Activated T-helper 1 cell treated with anti-CD3 and anti-CD28 coated beads, Interleukin-12 subunit alpha, Interleukin-12 subunit beta, Interleukin-2, Interleukin-4 antibody, amounts not matched to agents 30 ng/mL and 10 ng/mL and 1 ng/mL, durations not matched to agents 14 hours and 24 hours and 36 hours (primary cell): ENCODE results near the gene TMEM212. TPM values are rescaled to one million over a fixed set of nuclear protein-coding genes. Genes with fewer than 3 reads are reported as not detected.

ENCODE experiments used
- DNase-seq: peaks from one replicate; pipeline ENCODE4 v3.0.0; 2021; ENCODE audit warnings: low spot score
- H3K27ac Mint-ChIP-seq: one replicate; pipeline ENCODE4 v1.8.0; 2021; ENCODE audit warnings: mild to moderate bottlenecking, mixed read lengths
- H3K27me3 Mint-ChIP-seq: one replicate; pipeline ENCODE4 v1.8.0; 2022; ENCODE audit warnings: mild to moderate bottlenecking, moderate library complexity, mixed read lengths; ENCODE audit not compliant: insufficient read depth
- H3K36me3 Mint-ChIP-seq: one replicate; pipeline ENCODE4 v1.8.0; 2021; ENCODE audit warnings: low read depth, mixed read lengths
- H3K4me1 Mint-ChIP-seq: one replicate; pipeline ENCODE4 v1.8.0; 2021; ENCODE audit warnings: low read depth, mixed read lengths
- H3K4me3 Mint-ChIP-seq: one replicate; pipeline ENCODE4 v1.8.0; 2021; ENCODE audit warnings: mild to moderate bottlenecking, moderate library complexity, mixed read lengths
- H3K9me3 Mint-ChIP-seq: one replicate; pipeline ENCODE4 v1.8.0; 2021; ENCODE audit warnings: mixed read lengths
- intact Hi-C: fragments of 100-400 bp; cut with micrococcal nuclease; formaldehyde crosslinking; loops from one replicate; pipeline ENCODE4 v1.15.1; 2024
- total RNA-seq: library from RNA; stranded (reverse); gene quantifications from 2 replicates; pipeline ENCODE4 v1.2.3, GENCODE V29; 2022

The TMEM212 gene
- total RNA-seq, 1 donor from 2014 or later = not detected

- no peak for DNase-seq
- Mint-ChIP-seq H3K27me3 (peaks cover 21% of the 10 kb centered on the region), H3K4me3 (no peak overlapping the region), H3K27ac (no peak overlapping the region), H3K9me3 (no peaks in the 10 kb centered on the region), H3K36me3 (no peaks in the 10 kb centered on the region), H3K4me1 (peaks cover 22% of the 10 kb centered on the region)
- intact Hi-C loops = loop anchor here (10.0 kb wide), 1 partner anchor 218 kb away; the partner anchor contains the start of gene FNDC3B
Measured at GRCh38 chr3:171817074-171817800, 25.9 kb upstream of the TMEM212 start.

DNA sequence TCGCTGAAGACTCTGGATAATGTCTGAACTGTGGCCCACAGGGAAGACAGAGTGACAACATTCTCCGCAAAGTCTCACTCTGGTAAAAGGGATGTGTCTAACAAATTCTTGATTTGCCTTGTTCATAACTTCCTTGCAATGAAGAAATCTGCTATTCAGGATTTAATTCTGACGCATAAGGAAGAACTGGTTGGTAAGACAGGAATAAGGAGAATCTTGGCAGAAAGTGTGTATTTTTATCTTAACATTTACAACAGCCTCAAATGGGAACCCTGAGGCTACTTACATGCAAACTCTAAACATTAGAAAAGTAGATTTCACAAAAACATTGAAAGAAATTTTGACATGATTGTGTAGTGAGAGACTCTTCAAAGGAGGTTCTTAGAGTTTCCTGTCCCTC, 22.1 kb upstream of the TMEM212 start:
- no peak for DNase-seq
- no peaks in the 10 kb centered on the region for H3K9me3 Mint-ChIP-seq
- intact Hi-C loops = no loop called here

DNA sequence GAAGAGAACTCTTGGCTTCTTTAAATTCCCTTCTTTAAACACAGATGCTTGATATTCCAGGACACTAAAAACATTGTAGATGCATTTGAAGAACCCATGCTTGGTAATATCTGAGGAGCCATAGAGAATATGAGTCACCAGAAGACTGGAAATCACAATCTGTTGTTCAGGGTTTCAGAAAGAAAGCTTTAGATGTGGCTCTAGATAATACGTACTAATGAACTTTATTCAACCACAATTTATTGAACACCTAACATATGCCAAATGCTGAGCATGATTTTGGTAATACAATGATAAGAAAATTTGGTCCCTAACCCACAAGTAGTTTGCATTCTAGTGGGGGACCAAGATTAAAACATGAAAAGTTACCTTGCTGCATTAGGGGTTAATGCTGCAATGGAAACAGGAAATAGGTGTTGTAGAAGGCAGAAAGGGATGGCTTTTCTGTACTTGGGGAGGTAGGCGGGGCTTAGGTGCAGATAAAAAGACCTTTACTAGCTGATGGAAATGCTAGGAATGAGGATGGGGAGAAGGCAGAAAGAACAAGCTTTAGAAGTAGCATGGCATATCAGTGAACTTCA, 21.3 kb upstream of the TMEM212 start:
- H3K36me3 Mint-ChIP-seq = no peaks in the 10 kb centered on the region
- no peak overlapping the region for H3K27ac Mint-ChIP-seq
- DNase-seq = no peak
- H3K9me3 Mint-ChIP-seq = no peaks in the 10 kb centered on the region
- H3K27me3 Mint-ChIP-seq = peaks cover 10% of the 10 kb centered on the region
- no peak overlapping the region for H3K4me3 Mint-ChIP-seq
- intact Hi-C loops = no loop called here
- peaks cover 10% of the 10 kb centered on the region for H3K4me1 Mint-ChIP-seq

More for the DNA sequence above, 22.1 kb upstream of the TMEM212 start:
- H3K36me3 Mint-ChIP-seq = no peaks in the 10 kb centered on the region
- no peak overlapping the region for H3K4me3 Mint-ChIP-seq
- H3K27ac Mint-ChIP-seq = no peak overlapping the region
- peaks cover 10% of the 10 kb centered on the region for H3K4me1 Mint-ChIP-seq
- peaks cover 9% of the 10 kb centered on the region for H3K27me3 Mint-ChIP-seq

GRCh38 chr3:171822431-171823106, 20.6 kb upstream of the TMEM212 start:
- DNase-seq = no peak
- Mint-ChIP-seq H3K27ac (no peak overlapping the region), H3K27me3 (peaks cover 11% of the 10 kb centered on the region), H3K36me3 (no peaks in the 10 kb centered on the region), H3K4me1 (peaks cover 10% of the 10 kb centered on the region), H3K9me3 (no peaks in the 10 kb centered on the region), H3K4me3 (no peak overlapping the region)
- intact Hi-C loops = no loop called here

- H3K27me3 Mint-ChIP-seq = peaks cover 16% of the 10 kb centered on the region
- H3K36me3 Mint-ChIP-seq = no peaks in the 10 kb centered on the region
Measured at GRCh38 chr3:171824116-171824515, 19.0 kb upstream of the TMEM212 start.

DNA sequence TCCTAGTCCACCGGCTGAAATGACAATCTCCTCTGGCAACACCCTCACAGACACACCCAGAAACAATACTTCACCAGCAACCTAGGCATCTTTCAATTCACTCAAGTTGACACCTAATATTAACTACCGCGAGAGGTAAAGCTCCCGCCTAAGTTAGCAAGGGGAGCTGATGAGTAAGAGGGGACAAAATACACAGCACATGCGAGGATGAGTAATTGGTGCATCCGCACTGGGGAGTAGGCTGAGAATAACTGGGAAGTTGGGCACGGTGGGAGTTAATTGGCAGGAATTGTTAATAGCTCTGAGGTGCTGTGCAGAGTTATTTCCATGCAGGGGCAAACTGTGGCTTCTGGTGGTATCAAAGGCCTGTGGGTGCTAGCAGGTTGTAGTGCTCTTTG, 18.3 kb upstream of the TMEM212 start:
- Mint-ChIP-seq H3K36me3 (no peaks in the 10 kb centered on the region), H3K27ac (no peak overlapping the region), H3K4me1 (peaks cover 15% of the 10 kb centered on the region), H3K27me3 (peaks cover 19% of the 10 kb centered on the region), H3K4me3 (no peak overlapping the region), H3K9me3 (no peaks in the 10 kb centered on the region)
- DNase-seq = no peak
- intact Hi-C loops = no loop called here

More at GRCh38 chr3:171824116-171824515, 19.0 kb upstream of the TMEM212 start:
- Mint-ChIP-seq H3K27ac (no peak overlapping the region), H3K4me1 (peaks cover 15% of the 10 kb centered on the region), H3K4me3 (no peak overlapping the region), H3K9me3 (no peaks in the 10 kb centered on the region)
- intact Hi-C loops = no loop called here
- no peak for DNase-seq

- Mint-ChIP-seq H3K27ac (no peak overlapping the region), H3K9me3 (no peaks in the 10 kb centered on the region), H3K4me3 (no peak overlapping the region), H3K36me3 (no peaks in the 10 kb centered on the region), H3K4me1 (peaks cover 15% of the 10 kb centered on the region), H3K27me3 (peaks cover 19% of the 10 kb centered on the region)
- no peak for DNase-seq
- intact Hi-C loops = no loop called here
Measured at GRCh38 chr3:171825222-171825828, 17.8 kb upstream of the TMEM212 start.

GRCh38 chr3:171827385-171827784, 15.8 kb upstream of the TMEM212 start:
- DNase-seq = no peak
- no peaks in the 10 kb centered on the region for H3K36me3 Mint-ChIP-seq
- no peak overlapping the region for H3K4me3 Mint-ChIP-seq
- H3K27ac Mint-ChIP-seq = no peak overlapping the region
- no peaks in the 10 kb centered on the region for H3K9me3 Mint-ChIP-seq
- intact Hi-C loops = no loop called here
- H3K4me1 Mint-ChIP-seq = peaks cover 5% of the 10 kb centered on the region
- peaks cover 21% of the 10 kb centered on the region for H3K27me3 Mint-ChIP-seq

DNA sequence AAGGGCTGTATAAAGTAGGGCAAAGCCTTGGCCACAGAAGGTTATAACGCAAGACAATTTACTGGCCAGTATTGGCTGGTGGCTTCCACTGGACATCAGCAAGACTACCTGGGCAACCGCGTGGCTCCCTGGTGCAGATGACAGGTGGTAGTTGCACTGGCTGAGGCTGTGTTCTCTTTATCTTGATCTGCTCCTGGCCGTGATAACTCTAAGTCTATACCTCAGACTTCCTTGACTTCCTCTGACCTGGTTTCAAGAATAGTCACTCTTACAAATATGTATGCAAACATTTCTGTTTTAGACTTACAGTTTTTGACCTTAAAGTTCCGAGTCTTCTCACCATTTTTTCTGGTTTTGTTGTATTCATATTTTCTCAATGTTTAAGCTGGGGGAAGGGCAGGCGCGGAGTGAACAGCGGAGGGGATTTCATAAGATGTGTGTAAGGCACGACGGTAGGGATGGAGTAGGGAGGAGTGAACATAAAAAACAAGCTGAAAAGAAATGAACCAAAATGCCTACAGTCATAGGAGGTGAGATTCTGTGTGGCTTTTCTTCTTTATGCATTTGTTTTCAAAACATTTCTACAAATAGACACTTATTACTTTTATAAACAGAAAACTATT, 15.2 kb upstream of the TMEM212 start:
- Mint-ChIP-seq H3K4me3 (no peak overlapping the region), H3K27ac (no peak overlapping the region), H3K27me3 (peaks cover 22% of the 10 kb centered on the region), H3K36me3 (no peaks in the 10 kb centered on the region), H3K9me3 (no peaks in the 10 kb centered on the region), H3K4me1 (peaks cover 5% of the 10 kb centered on the region)
- no peak for DNase-seq
- intact Hi-C loops = no loop called here

DNA sequence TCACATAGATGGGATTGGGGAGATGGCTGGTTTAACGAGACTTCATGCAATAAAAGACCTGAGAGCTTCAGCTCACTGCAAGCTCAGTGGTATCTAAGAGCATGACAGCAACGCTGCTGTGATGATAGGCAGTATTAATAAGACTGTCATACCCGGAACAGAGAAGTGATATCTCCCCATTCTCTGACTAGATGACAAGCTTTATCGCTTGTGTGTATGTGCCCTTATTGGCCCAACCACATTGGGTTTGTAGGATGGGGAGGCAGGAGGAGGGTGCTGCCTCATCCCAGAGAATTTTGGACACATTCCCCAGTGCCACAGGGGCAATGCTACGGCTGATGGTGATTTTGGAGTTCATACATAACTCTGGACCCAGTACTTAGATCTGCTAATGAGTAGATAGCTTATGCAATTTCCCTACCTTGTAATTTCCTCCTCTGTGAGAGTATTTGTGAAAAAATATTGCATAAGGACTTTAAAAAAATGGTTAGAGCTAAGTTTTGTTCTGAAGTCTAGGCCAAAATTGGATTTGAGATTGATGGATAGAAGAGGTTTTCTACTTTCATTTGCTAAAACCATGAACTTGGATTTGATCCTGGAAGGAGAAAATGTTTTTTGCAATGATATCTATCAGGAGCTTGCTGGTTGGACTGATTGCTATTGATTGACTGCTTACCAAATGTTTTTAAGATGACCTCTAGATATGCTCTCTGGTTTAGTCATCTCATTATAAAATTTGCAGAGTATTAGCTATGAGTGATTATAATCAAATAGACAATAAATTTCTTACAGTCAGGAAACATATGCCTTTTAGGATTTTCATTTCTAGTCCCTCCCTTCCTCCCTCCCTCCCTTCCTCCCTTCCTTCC, 14.0 kb upstream of the TMEM212 start:
- Mint-ChIP-seq H3K4me1 (peaks cover 5% of the 10 kb centered on the region), H3K4me3 (no peak overlapping the region), H3K36me3 (no peaks in the 10 kb centered on the region), H3K27ac (no peak overlapping the region), H3K27me3 (peaks cover 22% of the 10 kb centered on the region), H3K9me3 (no peaks in the 10 kb centered on the region)
- DNase-seq = no peak
- intact Hi-C loops = no loop called here

DNA sequence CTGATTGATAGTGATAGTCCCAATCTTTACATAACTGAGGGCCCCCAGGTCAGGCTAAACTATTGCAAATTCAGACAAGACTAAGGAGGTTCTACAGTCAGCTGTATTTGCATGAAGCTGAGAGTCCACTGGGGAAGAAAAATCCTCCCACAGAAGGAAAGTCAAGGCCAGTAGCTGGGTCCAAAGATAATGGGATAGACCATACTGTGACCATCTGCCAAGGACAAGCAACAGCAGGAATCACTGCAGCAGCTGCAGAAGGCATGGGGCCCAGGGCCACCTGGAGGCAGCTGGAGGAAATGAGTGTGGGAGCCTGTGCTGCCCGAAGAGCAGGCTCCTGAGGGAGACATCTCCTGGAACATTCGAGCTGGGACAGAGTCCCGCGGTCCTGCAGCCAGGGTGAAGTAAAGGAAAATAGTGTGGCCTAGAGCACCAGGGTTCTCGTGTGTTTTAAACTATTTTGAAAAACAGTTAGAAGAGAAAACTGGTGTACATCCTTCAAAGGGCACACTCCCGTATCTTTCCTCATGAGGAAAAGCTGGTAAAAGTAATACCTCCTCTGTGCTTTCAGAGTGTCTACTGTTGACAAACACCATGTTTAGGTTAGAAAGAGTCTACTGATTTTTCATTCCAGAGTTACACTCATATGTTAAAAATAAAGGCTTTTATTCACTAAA, 13.2 kb upstream of the TMEM212 start:
- H3K27me3 Mint-ChIP-seq = peaks cover 20% of the 10 kb centered on the region
- no peak for DNase-seq
- H3K4me1 Mint-ChIP-seq = peaks cover 5% of the 10 kb centered on the region
- intact Hi-C loops = loop anchor here (5.0 to 10.0 kb wide), 4 partner anchors 128 to 868 kb away; no protein-coding TSS in a partner anchor
- H3K4me3 Mint-ChIP-seq = no peak overlapping the region
- H3K9me3 Mint-ChIP-seq = no peaks in the 10 kb centered on the region
- H3K36me3 Mint-ChIP-seq = no peaks in the 10 kb centered on the region
- H3K27ac Mint-ChIP-seq = no peak overlapping the region
